Measurements from ENCODE around the gene SIAH2.

DNA sequence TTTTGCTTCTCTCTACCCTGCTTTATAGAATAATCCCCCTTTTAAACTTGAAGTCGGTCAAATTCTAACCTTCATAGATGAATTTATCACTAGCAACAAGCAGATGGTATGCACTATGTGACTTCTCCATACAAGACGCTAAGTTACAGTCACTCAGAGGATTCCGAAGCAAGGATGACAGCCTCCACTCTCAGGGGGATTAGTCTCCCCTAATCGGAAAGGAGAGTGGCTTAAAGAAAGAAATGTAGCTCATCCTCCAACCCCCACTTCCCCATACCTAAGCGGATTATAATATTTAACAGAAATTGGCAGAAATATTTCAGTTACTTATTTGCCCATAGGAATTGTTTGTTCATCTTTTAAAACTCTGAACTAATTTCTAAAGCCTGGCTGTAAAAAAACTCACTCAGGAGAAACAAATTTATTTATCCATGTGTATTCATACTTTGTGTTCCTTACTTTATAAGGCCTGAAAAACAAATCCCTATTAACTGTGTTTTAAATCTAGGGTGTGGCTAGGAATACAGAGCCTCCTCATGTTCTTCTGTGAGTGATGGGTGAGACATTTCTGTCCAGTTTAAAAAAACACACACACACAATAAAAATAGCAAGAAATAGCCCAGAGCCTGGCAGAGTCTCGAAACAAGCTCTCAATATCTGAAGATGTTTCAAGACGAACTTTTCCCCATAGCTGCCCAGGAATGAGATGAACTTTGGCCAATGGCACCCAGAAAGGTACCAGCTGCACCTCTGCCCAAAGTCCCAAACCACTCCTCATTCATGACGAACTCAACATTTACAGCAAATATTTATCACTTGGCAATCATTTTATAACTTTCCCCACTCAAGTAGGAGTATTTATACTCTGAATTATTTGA lies 18.7 kb downstream of the SIAH2 start:
- TF ChIP-seq, protein P1, sequence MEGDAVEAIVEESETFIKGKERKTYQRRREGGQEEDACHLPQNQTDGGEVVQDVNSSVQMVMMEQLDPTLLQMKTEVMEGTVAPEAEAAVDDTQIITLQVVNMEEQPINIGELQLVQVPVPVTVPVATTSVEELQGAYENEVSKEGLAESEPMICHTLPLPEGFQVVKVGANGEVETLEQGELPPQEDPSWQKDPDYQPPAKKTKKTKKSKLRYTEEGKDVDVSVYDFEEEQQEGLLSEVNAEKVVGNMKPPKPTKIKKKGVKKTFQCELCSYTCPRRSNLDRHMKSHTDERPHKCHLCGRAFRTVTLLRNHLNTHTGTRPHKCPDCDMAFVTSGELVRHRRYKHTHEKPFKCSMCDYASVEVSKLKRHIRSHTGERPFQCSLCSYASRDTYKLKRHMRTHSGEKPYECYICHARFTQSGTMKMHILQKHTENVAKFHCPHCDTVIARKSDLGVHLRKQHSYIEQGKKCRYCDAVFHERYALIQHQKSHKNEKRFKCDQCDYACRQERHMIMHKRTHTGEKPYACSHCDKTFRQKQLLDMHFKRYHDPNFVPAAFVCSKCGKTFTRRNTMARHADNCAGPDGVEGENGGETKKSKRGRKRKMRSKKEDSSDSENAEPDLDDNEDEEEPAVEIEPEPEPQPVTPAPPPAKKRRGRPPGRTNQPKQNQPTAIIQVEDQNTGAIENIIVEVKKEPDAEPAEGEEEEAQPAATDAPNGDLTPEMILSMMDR (IDR thresholded peaks at IDR 0.05) = no peak
- no peak for TF ChIP-seq POLR2A (IDR thresholded peaks at IDR 0.05)
- no peak for TF ChIP-seq POLR2AphosphoS5 (IDR thresholded peaks at IDR 0.05)

Data from breast epithelium (tissue), 3 donors.